Activated B cell treated with CpG ODN at 0.5 μM for 24 hours (primary cell): ENCODE data around the gene SLC8A3. TPM values are rescaled to one million over a fixed set of nuclear protein-coding genes. Genes with fewer than 3 reads are reported as not detected.

Experiments used
- ATAC-seq: fragments of 200-7000 bp; cut with Tn5 transposase; one replicate; pipeline ENCODE4 v1.10.0; 2021; ENCODE audit warnings: low read depth, mild to moderate bottlenecking, moderate library complexity
- CTCF ChIA-PET: fragments of 350-600 bp; sonication (Branson Sonifier 250); formaldehyde crosslinking; loops from one replicate; lab custom pipeline; 2021; ENCODE audit warnings: antibody characterized with exemption; lab: Charles Lee
- POLR2A ChIA-PET: fragments of 350-600 bp; sonication (Branson Sonifier 250); formaldehyde crosslinking; loops from one replicate; lab custom pipeline; 2021; ENCODE audit warnings: antibody characterized with exemption; lab: Charles Lee
- DNase-seq: peaks from one replicate; pipeline ENCODE4 v3.0.0; 2022
- H3K27ac Mint-ChIP-seq: one replicate; pipeline ENCODE4 v1.8.0; 2020; ENCODE audit warnings: mixed read lengths
- H3K27me3 Mint-ChIP-seq: one replicate; pipeline ENCODE4 v1.8.0; 2021; ENCODE audit warnings: mixed read lengths
- H3K36me3 Mint-ChIP-seq: one replicate; pipeline ENCODE4 v1.8.0; 2021; ENCODE audit warnings: low read depth, mixed read lengths
- H3K4me1 Mint-ChIP-seq: one replicate; pipeline ENCODE4 v1.8.0; 2021; ENCODE audit warnings: mixed read lengths
- H3K4me3 Mint-ChIP-seq: one replicate; pipeline ENCODE4 v1.8.0; 2020; ENCODE audit warnings: mild to moderate bottlenecking, mixed read lengths
- H3K9me3 Mint-ChIP-seq: one replicate; pipeline ENCODE4 v1.8.0; 2020; ENCODE audit warnings: mixed read lengths
- intact Hi-C: fragments of 100-400 bp; cut with micrococcal nuclease; formaldehyde crosslinking; loops from one replicate; pipeline ENCODE4 v1.15.1; 2024
- total RNA-seq: library from RNA; stranded (reverse); gene quantifications from 2 replicates; pipeline ENCODE4 v1.2.3, GENCODE V29; 2022
- TF ChIP-seq, protein P1 (sequence below): fragments of 200-600 bp; IDR thresholded peaks from one replicate; pipeline ENCODE4 v1.8.0; 2022; ENCODE audit warnings: antibody characterized with exemption, mild to moderate bottlenecking

Gene SLC8A3
- total RNA-seq, 1 donor from 2014 or later = 0.13 TPM

DNA sequence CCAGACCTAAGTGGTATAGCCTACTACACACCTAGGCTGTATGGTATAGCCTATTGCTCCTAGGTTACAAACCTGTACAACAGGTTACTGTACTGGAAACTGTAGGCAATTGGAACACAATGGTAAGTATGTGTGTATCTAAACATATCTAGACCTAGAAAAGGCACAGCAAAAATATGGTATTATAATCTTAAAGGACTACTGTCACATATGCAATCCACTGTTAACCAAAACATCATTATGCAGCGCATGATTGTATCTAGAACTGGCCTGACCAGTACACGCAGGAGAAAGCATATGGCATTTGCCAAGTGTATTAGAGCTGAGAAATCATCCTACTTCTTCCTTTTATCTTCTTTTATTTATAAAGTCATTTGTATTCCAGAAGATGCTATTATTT lies 75.5 kb downstream of the SLC8A3 start:
- no peak overlapping the region for H3K4me3 Mint-ChIP-seq
- no peak for ATAC-seq
- TF ChIP-seq, protein P1, sequence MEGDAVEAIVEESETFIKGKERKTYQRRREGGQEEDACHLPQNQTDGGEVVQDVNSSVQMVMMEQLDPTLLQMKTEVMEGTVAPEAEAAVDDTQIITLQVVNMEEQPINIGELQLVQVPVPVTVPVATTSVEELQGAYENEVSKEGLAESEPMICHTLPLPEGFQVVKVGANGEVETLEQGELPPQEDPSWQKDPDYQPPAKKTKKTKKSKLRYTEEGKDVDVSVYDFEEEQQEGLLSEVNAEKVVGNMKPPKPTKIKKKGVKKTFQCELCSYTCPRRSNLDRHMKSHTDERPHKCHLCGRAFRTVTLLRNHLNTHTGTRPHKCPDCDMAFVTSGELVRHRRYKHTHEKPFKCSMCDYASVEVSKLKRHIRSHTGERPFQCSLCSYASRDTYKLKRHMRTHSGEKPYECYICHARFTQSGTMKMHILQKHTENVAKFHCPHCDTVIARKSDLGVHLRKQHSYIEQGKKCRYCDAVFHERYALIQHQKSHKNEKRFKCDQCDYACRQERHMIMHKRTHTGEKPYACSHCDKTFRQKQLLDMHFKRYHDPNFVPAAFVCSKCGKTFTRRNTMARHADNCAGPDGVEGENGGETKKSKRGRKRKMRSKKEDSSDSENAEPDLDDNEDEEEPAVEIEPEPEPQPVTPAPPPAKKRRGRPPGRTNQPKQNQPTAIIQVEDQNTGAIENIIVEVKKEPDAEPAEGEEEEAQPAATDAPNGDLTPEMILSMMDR = no peak
- CTCF ChIA-PET = no interaction called here
- peaks cover 5% of the 10 kb centered on the region for H3K27me3 Mint-ChIP-seq
- POLR2A ChIA-PET = no interaction called here
- no peaks in the 10 kb centered on the region for H3K36me3 Mint-ChIP-seq
- no peaks in the 10 kb centered on the region for H3K9me3 Mint-ChIP-seq
- H3K4me1 Mint-ChIP-seq = peaks cover 5% of the 10 kb centered on the region
- intact Hi-C loops = no loop called here
- H3K27ac Mint-ChIP-seq = no peak overlapping the region
- DNase-seq = no peak

DNA sequence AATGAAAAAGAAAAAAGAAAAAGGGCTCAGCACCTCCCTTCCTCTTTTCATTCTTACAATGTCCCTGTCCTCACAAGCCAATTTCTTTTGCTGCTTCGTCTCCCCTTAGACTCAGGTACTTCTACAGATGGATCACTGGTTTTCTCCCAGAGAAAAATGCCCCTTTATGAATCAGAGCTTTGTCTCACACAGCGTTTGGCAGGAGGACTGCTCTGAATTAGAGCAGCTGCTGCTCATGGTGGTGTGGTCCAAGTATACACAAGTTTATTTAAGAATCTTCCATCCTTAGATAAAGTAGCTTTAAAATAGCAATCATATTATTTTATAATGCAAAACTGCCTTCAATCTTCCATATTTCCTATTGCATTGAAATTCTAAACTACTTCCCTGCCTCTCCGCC lies 80.3 kb downstream of the SLC8A3 start:
- ATAC-seq (no peak), DNase-seq (no peak)
- Mint-ChIP-seq H3K27me3 (peaks cover 5% of the 10 kb centered on the region), H3K27ac (no peak overlapping the region), H3K36me3 (no peaks in the 10 kb centered on the region), H3K4me3 (no peak overlapping the region), H3K4me1 (no peaks in the 10 kb centered on the region), H3K9me3 (no peaks in the 10 kb centered on the region)
- CTCF ChIA-PET = no interaction called here
- POLR2A ChIA-PET = no interaction called here
- intact Hi-C loops = no loop called here
- TF ChIP-seq, protein P1 = no peak

DNA sequence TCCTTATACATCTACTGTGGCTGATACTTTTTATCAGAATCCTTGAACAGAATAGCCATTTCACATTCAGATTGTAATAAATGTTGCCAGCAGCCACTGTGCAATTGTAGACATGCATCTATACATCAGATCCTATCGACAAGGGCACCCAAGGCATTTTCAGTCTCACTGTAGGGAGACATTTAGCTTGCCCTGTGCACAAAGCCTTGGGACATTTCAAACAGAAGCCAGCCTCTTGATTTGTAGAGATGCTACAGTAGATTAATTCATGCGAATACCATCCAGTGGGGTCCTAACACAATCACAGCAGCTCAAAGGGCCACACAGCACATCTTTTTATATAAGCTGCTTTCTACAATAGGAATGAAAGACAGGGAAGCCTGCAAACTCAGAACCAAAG lies 81.4 kb downstream of the SLC8A3 start:
- no peaks in the 10 kb centered on the region for H3K36me3 Mint-ChIP-seq
- ChIA-PET CTCF (no interaction called here), POLR2A (no interaction called here)
- H3K4me1 Mint-ChIP-seq = no peaks in the 10 kb centered on the region
- H3K27me3 Mint-ChIP-seq = peaks cover 5% of the 10 kb centered on the region
- DNase-seq (no peak), ATAC-seq (no peak)
- H3K27ac Mint-ChIP-seq = no peak overlapping the region
- H3K9me3 Mint-ChIP-seq = no peaks in the 10 kb centered on the region
- intact Hi-C loops = no loop called here
- TF ChIP-seq, protein P1 = no peak
- H3K4me3 Mint-ChIP-seq = no peak overlapping the region

DNA sequence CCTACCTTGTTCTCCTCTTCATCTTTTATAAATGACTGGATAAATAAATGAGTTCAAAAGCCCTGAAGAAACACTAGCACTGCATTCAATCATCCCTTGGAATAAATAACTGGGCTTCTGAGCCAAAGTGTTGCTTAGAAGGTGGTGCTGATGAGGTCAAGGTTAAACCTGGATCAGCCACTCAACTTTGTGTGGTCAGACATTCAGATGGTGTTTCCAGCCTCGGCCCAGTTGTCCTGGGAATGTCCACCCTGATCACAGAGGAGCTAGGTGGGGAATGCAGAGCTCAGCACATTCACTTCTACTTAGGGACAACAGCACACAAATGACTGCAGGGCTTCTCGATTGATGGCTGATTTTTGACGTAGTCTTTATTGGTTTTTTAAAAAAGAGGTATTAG lies 88.7 kb downstream of the SLC8A3 start:
- H3K27ac Mint-ChIP-seq = no peak overlapping the region
- ChIA-PET POLR2A (no interaction called here), CTCF (no interaction called here)
- ATAC-seq = no peak
- H3K27me3 Mint-ChIP-seq = peaks cover 4% of the 10 kb centered on the region
- DNase-seq = no peak
- intact Hi-C loops = no loop called here
- H3K4me3 Mint-ChIP-seq = no peak overlapping the region
- no peaks in the 10 kb centered on the region for H3K9me3 Mint-ChIP-seq
- TF ChIP-seq, protein P1 = no peak
- H3K36me3 Mint-ChIP-seq = no peaks in the 10 kb centered on the region
- no peaks in the 10 kb centered on the region for H3K4me1 Mint-ChIP-seq

DNA sequence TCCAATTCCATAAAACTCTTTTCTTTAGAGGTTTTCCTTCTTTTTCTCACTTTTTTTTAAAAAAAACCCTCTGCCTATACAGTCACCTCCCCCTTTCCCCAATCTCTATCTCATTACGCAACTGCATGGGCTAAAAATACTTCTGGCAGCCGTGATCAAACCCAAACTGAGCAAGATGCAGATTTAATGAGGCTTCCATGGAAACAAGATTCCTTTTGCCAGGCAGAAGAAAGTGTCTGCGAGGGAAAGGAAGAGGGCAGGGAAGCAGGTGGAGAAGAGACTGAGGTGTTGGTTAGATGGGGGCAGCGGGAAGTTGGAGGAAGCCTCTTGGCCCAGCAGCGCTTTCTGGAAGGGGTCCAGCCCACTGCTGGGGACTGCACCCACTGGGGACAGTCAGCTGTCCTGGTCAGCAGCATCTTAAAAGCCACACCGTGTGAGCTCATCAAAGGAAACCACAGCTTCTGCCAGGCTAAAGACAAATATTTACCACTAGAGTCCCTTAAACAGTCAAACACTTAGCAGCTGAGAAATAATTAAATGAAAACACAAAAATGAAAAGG lies 90.4 kb downstream of the SLC8A3 start:
- intact Hi-C loops = no loop called here
- Mint-ChIP-seq H3K27me3 (peaks cover 4% of the 10 kb centered on the region), H3K9me3 (no peaks in the 10 kb centered on the region), H3K36me3 (no peaks in the 10 kb centered on the region), H3K4me1 (no peaks in the 10 kb centered on the region), H3K4me3 (no peak overlapping the region), H3K27ac (no peak overlapping the region)
- TF ChIP-seq, protein P1 = no peak
- no peak for ATAC-seq
- ChIA-PET POLR2A (no interaction called here), CTCF (no interaction called here)
- DNase-seq = no peak
